WTC11 (cell line): Measurements from ENCODE around the gene SIRT2.

Experiments
- ATF1 ChIP-seq: sonication (generic); formaldehyde crosslinking; IDR thresholded peaks from 2 replicates; pipeline ENCODE4 v1.8.1; 2023; ENCODE audit warnings: mild to moderate bottlenecking, moderate library complexity, missing genetic modification reagents
- CREB1 ChIP-seq: sonication (generic); formaldehyde crosslinking; IDR thresholded peaks from 2 replicates; pipeline ENCODE4 v1.8.0; 2023; ENCODE audit warnings: mild to moderate bottlenecking, missing genetic modification reagents
- ZNF138 ChIP-seq: sonication (generic); formaldehyde crosslinking; conservative IDR thresholded peaks from 2 replicates; pipeline ENCODE4 v1.8.1; 2022; ENCODE audit warnings: mild to moderate bottlenecking, moderate library complexity, missing genetic modification reagents
- TF ChIP-seq, protein P1 (sequence below): sonication (generic); formaldehyde crosslinking; IDR thresholded peaks from 2 replicates; pipeline ENCODE4 v1.8.0; 2022; ENCODE audit warnings: mild to moderate bottlenecking, missing genetic modification reagents
- TF ChIP-seq, protein P2 (sequence below): sonication (generic); formaldehyde crosslinking; IDR thresholded peaks from 2 replicates; pipeline ENCODE4 v1.8.1; 2022; ENCODE audit warnings: low read depth, mild to moderate bottlenecking, moderate library complexity, missing genetic modification reagents, borderline replicate concordance
- TF ChIP-seq, protein P3 (sequence below): fragments of 200-600 bp; IDR thresholded peaks from 2 replicates; pipeline ENCODE4 v1.8.0; 2022; ENCODE audit warnings: antibody characterized with exemption

DNA sequence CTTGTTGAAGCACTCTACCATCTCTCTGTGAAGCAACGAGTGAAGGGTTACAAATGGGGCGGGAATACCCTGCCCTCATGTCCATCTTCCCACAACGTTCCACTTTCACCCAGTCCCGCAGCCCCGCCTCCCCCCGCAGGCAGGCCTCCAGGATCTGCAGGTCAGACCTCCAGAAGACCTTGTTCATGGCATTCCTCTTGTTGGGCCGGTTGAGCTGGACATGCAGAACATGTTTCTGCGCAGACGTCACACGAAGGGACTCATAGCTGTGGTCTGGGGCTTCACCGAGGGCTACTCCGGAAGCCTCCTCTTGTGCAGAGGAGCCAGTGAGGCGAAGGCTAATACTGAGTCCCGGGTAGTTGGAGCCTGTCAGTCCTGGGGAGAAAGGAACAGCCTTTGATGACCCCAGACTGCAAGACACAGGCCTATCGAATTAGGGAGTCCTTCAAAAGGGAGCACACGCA is 68.2 kb downstream of the SIRT2 start:
- TF ChIP-seq, protein P1, sequence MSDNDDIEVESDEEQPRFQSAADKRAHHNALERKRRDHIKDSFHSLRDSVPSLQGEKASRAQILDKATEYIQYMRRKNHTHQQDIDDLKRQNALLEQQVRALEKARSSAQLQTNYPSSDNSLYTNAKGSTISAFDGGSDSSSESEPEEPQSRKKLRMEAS (CRISPR knock-in tag): no peak
- TF ChIP-seq, protein P2, sequence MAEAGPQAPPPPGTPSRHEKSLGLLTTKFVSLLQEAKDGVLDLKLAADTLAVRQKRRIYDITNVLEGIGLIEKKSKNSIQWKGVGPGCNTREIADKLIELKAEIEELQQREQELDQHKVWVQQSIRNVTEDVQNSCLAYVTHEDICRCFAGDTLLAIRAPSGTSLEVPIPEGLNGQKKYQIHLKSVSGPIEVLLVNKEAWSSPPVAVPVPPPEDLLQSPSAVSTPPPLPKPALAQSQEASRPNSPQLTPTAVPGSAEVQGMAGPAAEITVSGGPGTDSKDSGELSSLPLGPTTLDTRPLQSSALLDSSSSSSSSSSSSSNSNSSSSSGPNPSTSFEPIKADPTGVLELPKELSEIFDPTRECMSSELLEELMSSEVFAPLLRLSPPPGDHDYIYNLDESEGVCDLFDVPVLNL (CRISPR knock-in tag): no peak
- TF ChIP-seq CREB1 (CRISPR knock-in tag) (no peak), ZNF138 (CRISPR knock-in tag) (no peak), ATF1 (no peak)
- TF ChIP-seq, protein P3, sequence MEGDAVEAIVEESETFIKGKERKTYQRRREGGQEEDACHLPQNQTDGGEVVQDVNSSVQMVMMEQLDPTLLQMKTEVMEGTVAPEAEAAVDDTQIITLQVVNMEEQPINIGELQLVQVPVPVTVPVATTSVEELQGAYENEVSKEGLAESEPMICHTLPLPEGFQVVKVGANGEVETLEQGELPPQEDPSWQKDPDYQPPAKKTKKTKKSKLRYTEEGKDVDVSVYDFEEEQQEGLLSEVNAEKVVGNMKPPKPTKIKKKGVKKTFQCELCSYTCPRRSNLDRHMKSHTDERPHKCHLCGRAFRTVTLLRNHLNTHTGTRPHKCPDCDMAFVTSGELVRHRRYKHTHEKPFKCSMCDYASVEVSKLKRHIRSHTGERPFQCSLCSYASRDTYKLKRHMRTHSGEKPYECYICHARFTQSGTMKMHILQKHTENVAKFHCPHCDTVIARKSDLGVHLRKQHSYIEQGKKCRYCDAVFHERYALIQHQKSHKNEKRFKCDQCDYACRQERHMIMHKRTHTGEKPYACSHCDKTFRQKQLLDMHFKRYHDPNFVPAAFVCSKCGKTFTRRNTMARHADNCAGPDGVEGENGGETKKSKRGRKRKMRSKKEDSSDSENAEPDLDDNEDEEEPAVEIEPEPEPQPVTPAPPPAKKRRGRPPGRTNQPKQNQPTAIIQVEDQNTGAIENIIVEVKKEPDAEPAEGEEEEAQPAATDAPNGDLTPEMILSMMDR: no peak
